GM19023 (cell line): ENCODE results near the gene ZC3H6.
"Not testable (repeated sequence)": the region's sequence is repeated elsewhere in the genome, so short reads cannot be mapped to it uniquely, and the experiment has no call there.

Experiments
- ATAC-seq: cut with Tn5 transposase; IDR thresholded peaks from one replicate; pipeline ENCODE4 v1.9.1; 2021; ENCODE audit warnings: mild to moderate bottlenecking, moderate library complexity; ENCODE audit not compliant: unreplicated experiment

Gene ZC3H6

GRCh38 chr2:112277596-112278220 lies 2.3 kb downstream of the ZC3H6 start:
- ATAC-seq: no peak

DNA sequence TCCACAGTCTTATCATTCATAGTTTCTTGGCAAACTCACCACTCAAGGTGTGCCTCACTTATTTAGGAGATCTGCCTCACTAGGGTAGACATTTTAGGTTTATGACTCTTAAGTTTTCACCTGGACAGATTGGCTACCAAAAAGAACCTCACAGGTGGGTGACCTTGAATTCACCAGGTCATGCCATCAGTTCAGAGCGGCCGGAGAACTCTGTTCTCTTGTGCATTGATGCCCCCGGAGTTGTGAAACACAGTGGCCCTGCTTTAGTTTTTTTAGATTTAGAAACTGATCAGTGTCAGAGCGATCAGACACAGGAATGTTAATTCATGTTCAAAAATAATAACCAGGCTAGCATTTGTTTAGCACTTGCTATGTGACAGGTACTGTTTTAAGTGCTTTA lies 6.7 kb downstream of the ZC3H6 start:
- not testable (repeated sequence) for ATAC-seq

GRCh38 chr2:112283535-112283934 lies 8.1 kb downstream of the ZC3H6 start:
- ATAC-seq: not testable (repeated sequence)

GRCh38 chr2:112290088-112290487 lies 14.7 kb downstream of the ZC3H6 start:
- no peak for ATAC-seq

GRCh38 chr2:112290648-112291047 lies 15.3 kb downstream of the ZC3H6 start:
- ATAC-seq: no peak

GRCh38 chr2:112293636-112294401 lies 18.4 kb downstream of the ZC3H6 start:
- no peak for ATAC-seq

GRCh38 chr2:112295407-112296078 lies 20.1 kb downstream of the ZC3H6 start:
- no peak for ATAC-seq

DNA sequence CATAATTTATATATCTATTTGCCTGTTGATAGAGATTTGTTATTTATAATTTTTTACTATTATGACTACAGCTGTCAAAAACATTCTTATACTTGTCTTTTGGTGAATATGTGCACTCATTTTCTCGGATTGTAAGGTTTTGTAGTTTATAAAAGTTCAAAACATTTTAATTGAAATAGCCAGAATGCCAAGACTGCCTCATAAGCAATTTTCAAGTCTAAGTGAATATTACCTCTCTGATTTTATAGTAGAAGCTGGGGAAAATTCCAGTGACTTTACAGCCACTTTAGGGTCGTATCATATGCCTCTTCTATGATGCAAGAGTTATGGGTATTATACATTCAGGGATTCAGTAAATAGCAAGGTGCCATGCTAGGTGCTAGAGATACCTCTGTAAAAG lies 21.0 kb downstream of the ZC3H6 start:
- no peak for ATAC-seq

- no peak for ATAC-seq
Observed at GRCh38 chr2:112301171-112301584, 25.8 kb downstream of the ZC3H6 start.

DNA sequence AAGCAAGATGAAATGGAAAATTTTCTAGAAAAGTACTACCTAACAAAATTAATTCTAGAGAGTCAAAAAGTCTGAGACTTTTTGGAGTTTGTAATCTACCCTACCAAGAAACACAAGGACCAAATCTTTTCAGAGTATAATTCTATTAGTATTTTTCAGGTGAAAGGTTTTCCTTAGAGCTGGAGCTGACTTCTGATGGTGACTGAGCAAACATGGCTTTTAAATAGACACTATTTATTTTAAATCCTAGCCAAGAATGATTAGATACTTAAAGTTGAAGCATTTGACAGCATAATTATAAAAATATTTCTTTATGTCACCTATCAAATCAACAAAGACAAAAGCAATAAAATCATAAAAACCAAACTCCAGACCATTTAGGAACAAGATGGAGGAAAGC lies 26.6 kb downstream of the ZC3H6 start:
- ATAC-seq: no peak

GRCh38 chr2:112304298-112304941 lies 29.0 kb downstream of the ZC3H6 start:
- peak; percentile 54 for ATAC-seq

GRCh38 chr2:112305132-112305531 lies 29.7 kb downstream of the ZC3H6 start:
- ATAC-seq: no peak

DNA sequence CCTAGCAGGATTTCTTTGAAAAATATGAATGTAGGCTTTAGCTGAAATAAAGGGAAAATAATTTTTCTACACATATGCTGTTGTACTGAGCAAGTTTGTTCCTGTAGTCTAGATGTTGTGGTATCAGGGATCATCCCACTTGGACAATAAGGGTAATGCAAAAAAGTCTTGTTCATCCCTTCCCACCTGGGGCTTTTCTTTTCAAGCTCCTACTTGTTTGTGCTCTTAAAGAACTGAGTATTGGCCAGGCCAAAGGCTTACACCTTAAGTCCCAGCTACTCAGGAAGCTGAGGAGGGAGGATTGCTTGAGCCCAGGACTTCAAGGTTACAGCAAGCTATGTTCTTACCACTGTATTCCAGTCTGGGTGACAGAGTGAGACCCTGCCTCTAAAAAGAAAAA lies 35.5 kb downstream of the ZC3H6 start:
- ATAC-seq: no peak

DNA sequence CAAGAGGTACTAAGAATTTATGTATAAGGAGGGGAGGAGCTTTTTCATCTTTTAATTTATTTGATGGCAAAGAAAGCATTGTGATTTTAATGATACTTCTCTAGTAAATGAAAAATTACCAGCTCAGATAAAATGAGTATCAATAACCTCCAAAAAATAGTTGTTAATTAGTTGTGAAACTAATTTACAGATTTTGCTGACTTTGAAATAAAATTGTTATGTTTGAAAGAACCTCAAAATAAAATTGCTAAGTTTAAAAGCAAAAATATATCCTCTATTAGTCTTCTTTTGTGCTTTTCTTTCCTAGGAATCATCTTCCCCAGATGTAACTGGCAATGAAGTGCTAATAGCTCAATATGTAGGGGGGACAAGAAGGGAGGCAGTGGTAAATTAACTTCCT lies 36.5 kb downstream of the ZC3H6 start:
- ATAC-seq: no peak

DNA sequence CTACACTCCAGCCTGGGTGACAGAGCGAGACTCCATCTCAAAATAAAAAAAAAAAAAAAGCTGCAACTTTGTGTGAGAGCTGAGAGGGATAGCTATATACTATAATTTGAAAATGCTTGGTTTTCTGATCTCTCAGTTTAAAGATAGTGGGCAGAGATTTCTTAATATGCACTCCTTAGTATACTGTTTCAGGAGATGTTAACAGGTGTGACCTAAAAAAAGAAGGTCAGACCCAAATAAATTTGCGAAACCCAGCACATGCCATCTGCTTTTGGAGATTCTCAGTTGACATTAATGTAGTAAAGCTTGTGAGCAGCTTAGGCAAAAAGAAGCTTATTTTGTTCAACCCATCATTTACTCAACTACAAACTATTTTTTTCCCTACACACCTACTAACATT lies 37.4 kb downstream of the ZC3H6 start:
- no peak for ATAC-seq

- ATAC-seq: no peak
Observed at GRCh38 chr2:112314856-112315255, 39.5 kb downstream of the ZC3H6 start.

DNA sequence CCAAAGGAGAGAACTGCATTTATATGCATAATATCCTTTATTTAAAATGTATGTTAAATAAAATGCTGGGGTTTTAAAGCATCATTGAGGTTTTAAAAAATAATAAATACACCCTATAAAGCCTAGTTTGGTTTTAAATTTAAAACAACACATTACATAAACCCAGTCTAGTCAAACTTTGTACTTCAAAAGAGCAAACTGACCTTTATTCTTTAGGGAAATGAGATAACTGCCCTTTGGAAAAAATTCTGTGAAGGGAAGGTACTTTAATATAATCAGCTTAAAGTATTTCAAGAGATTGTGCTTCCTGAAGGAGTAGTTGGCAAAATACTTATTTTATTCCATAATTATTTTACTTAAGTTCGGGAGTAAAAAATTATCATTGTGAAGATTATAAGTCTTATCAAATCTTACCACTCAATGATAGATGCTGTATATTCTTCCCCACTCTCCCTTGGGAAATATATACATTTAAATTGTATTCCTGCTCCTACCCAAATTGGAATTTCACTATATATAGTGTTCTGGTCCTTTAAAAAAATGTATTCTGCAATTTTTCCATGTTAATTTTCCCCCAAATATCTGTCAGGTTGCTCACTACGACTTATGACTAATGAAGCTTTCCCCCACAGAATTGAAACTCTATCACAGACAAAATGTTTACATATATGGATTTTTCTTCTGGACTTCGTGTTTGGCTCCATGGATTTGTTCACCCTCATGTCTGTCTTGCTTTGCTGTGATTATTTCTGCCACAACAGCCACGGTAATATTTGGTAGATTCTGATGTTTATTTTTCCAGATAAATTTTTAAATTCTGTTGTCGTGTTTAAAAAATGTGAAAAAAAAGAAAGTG lies 42.1 kb downstream of the ZC3H6 start:
- ATAC-seq: no peak

- no peak for ATAC-seq
Observed at GRCh38 chr2:112318515-112318914, 43.1 kb downstream of the ZC3H6 start.

GRCh38 chr2:112321375-112322320 lies 46.3 kb downstream of the ZC3H6 start:
- no peak for ATAC-seq

DNA sequence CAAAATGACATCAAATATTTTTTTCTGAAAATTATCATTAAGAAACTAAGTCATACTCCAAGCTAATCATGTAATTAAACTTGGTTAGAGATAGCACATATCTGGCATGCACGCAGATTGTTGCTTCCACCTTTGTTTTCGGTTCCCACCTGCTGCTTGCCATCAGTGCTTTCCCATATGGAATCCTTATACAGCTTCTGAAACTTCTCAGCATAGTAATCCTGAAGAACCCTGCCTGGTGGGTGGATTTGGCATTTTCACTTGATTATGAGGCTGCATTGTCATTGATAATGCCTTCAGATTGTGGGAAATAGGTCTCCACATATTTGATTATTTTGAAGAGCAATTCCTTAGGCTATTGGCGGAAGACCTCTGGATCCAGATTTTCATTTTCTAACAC lies 47.5 kb downstream of the ZC3H6 start:
- no peak for ATAC-seq
